HG03097 (cell line): ENCODE results near the gene ZNF738.
"Not testable (repeated sequence)": the region's sequence is repeated elsewhere in the genome, so short reads cannot be mapped to it uniquely, and the experiment has no call there.

Source experiments
- ATAC-seq: cut with Tn5 transposase; IDR thresholded peaks from one replicate; pipeline ENCODE4 v1.9.1; 2021; ENCODE audit not compliant: unreplicated experiment, low FRiP score

The ZNF738 gene

DNA sequence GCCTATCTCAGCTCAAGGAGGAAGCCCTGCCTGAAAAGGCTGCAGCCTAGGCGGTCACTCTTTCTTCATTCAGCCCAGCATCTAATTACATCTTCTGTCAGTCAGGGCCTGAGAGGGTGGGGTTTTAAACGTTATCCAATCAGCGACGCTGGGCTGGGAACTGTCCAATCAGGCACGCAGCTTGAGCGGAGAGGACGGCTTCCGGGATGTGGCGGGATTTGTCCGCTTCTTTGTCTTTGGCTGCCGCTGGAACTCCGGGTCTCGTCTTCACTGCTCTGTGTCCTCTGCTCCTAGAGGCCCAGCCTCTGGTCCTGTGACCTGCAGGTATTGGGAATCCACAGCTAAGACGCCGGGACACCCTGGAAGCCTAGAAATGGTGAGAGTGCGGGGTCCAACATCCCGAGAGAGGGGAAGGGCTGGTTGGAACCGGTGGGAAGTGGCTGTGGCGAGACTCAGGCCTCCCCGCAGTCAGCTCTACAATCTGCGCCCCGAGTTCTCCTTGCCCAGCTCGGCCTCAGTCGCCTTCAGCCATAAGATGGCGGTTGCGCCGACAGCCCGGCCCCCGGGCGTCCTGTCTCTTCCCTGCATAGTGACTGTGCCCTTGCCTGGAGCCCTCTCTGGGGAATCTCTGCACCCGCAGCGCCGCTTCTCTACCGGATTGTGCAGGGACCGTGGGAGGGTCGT lies at the start of gene ZNF738:
Gene ZNF738, plus strand, starts transcription at position 233 of the 684 bp plus-strand sequence. Its CDS starts 141 bp downstream, at position 374.
- peak; percentile 96 for ATAC-seq

DNA sequence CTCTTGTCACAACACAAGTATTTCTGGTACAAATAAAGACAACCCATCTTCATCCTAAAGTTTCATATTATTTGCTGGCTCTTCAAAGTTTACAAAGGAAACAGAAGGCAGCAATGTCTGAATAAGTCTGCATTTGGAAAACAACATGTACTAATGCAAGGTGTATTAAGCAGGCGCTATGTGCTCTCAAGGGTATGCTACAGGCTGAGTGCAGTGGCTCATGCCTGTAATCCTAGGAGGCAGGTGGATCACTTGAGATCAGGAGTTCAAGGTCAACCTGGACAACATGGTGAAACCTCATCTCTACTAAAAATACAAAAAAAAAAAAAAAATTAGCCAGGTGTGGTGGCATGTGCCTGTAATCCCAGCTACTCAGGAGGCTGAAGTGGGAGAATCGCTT lies 46.0 kb upstream of the ZNF738 start:
- not testable (repeated sequence) for ATAC-seq

DNA sequence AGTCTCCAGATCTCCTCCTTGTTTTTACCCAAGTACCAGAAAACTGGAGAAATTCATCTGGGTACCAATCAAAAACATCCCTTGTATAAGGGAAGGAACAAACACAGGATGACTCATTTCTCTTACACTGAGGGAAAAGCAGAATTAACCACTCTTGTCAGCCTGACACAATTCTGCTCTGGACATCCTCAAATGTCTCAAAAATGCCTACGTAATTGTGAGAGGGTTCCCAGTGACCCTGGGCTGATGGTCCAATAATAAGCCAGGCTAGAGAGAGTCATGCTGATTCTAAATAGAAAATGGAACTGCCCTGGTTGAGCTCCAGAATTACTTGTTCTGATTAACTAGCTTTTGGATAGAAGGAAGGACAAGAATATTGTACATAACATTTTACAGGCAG lies 44.1 kb upstream of the ZNF738 start:
- ATAC-seq: no peak

GRCh38 chr19:21317821-21318220 lies 41.0 kb upstream of the ZNF738 start:
- no peak for ATAC-seq

- ATAC-seq: no peak
Measured at GRCh38 chr19:21321134-21321533, 37.7 kb upstream of the ZNF738 start.

- ATAC-seq: no peak
Measured at GRCh38 chr19:21321996-21322395, 36.8 kb upstream of the ZNF738 start.

DNA sequence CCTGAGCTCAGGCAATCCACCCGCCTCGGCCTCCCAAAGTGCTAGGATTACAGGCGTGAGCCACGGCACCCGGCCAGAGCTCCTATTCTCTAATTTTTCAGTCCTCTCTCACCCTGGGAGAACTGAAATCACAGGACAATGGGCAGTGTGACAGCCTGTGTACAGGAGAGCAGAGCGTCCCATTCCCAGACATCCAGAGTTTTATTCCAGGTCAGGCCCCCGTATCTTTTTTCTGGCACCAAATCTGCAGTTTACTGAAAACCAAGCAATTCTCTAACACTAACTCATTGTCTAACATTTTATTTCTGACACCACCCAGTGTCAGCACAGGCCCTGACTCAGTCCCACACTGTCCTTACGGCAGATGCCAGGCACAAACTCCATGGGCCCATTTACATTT lies 36.3 kb upstream of the ZNF738 start:
- ATAC-seq: no peak

GRCh38 chr19:21323000-21323399 lies 35.8 kb upstream of the ZNF738 start:
- ATAC-seq: no peak

DNA sequence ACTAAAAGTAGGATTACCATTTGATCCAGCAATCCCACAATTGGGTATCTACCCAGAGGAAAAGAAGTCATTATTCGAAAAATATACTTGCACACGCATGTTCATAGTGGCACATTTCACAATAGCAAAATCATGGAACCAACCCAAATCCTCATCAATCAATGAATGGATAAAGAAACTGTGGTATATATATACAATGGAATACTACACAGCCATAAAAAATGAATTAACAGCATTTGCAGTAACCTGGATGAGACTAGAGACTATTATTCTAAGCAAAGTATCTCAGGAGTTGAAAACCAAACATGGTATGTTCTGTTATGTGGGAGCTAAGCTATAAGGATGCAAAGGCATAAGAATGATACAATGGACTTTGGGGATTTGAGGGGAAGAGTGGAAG lies 32.6 kb upstream of the ZNF738 start:
- ATAC-seq: no peak

GRCh38 chr19:21328406-21328805 lies 30.4 kb upstream of the ZNF738 start:
- no peak for ATAC-seq

DNA sequence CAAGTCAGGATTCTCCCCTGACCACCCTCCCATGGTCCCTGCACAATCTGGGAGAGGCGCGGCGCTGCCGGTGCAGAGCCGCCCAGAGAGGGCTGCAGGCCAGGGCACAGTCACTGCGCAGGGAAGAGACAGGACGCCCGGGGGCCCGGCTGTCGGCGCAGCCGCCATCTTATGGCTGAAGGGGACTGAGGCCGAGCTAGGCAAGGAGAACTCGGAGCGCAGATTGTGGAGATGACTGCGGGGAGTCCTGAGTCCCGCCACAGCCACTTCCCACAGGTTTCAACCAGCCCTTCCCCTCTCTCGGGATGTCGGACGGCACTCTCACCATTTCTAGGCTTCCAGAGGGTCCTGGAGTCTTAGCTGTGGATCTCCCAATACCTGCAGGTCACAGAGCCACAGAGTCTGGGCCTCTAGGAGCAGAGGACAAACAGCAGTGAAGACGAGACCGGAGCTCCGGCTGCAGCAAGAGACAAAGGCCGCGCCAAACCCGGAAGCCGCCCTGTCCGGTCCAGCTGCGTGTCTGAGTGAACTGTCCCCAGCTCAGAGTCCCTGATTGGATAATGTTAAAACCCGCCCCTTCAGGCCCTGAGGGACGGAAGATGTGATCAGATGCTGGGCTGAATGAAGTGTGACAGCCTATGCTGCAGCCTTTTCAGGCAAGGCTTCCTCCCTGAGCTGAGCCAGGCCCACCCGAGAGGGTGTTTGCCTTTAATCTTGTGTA lies 29.8 kb upstream of the ZNF738 start, which contains the start of gene ZNF708:
Gene ZNF708, minus strand, starts transcription at position 526 of the 721 bp plus-strand sequence. Its CDS starts 198 bp downstream, at position 328.
- peak; percentile 99 for ATAC-seq

- no peak for ATAC-seq
Measured at GRCh38 chr19:21335721-21336120, 23.1 kb upstream of the ZNF738 start.

DNA sequence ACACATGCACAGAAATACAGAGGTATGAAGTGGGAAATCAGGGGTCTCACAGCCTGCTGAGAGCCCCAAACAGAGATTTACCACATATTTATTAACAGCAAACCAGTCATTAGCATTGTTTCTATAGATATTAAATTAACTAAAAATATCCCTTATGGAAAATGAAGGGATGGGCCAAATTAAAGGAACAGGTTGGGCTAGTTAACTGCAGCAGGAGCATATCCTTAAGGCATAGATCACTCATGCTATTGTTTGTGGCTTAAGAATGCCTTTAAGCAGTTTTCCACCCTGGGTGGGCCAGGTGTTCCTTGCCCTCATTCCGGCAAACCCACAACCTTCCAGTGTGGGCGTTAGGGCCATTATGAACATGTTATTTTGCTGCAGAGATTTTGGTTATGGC lies 14.0 kb upstream of the ZNF738 start:
- not testable (repeated sequence) for ATAC-seq

DNA sequence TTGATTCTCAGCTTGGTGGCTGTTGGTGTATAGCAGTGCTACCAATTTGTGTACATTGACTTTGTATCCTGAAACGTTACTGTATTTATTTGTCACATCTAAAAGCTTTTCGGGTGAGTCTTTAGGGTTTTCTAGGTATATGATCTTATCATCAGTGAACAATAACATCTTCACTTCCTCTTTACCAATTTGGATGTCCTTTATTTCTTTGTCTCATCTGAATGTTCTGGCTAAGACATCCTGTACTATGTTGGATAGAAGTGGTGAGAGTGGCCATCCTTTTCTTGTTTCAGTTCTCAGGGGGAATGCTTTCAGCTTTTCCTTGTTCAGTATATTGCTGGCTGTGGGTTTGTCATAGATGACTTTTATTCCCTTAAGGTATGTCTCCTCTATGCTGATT lies 6.0 kb upstream of the ZNF738 start:
- ATAC-seq: no peak

GRCh38 chr19:21362291-21362690 lies 3.5 kb downstream of the ZNF738 start:
- ATAC-seq: no peak

GRCh38 chr19:21383980-21384582 lies 25.3 kb downstream of the ZNF738 start:
- ATAC-seq: no peak

DNA sequence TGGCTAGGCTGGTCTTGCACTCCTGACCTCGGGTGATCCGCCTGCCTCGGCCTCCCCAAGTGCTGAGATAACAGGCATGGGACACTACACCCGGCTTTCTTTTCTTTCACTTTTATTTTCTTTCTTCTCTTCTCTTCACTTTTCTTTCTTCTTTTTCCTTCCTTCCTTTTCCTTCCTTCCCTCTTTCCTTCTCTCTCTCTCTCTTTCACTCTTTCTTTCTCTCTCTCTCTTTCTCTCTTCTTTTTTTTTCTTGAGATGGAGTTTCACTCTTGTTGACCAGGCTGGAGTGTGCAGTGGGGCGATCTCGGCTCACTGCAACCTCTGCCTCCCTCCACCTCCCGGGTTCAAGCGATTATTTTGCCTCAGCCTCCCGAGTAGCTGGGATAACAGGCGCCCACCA lies 37.3 kb downstream of the ZNF738 start:
- ATAC-seq: no peak

GRCh38 chr19:21396893-21397572 lies 38.2 kb downstream of the ZNF738 start, which contains the start of gene ZNF493:
TSS of gene ZNF493 (plus strand) at chr19:21397133. CDS start at chr19:21397238, 105 bp downstream.
- ATAC-seq: peak; percentile 100

- ATAC-seq: no peak
Measured at GRCh38 chr19:21398851-21399250, 40.1 kb downstream of the ZNF738 start.

GRCh38 chr19:21402303-21402985 lies 43.6 kb downstream of the ZNF738 start:
- ATAC-seq: no peak
